ENCODE data around the gene ANAPC5.

GRCh38 chr12:121328620-121329019, 23.6 kb downstream of the ANAPC5 start:
- TF ChIP-seq REST (IDR thresholded peaks at IDR 0.05; ENCODE audit: insufficient read depth in 1 of 2, low read depth in 2 of 2, low read length in 2 of 2), result no peak
- TF ChIP-seq POLR2AphosphoS5 (IDR thresholded peaks at IDR 0.05; ENCODE audit: low read depth, low read length), result no peak
- TF ChIP-seq SIN3A (IDR thresholded peaks at IDR 0.05; ENCODE audit: borderline replicate concordance, insufficient read depth, low read length), result no peak
- no peak for TF ChIP-seq FOXP2 (optimal IDR thresholded peaks at IDR 0.05; ENCODE audit: borderline replicate concordance, extremely low read depth, extremely low read length, insufficient read depth)
